Measurements from ENCODE around the gene TBX10.

- TF ChIP-seq CTCF (IDR thresholded peaks at IDR 0.05; ENCODE audit: insufficient read depth, low read length, poor library complexity, severe bottlenecking) (peak; percentile 94), EZH2phosphoT487 (conservative IDR thresholded peaks at IDR 0.05; ENCODE audit: low read length) (no peak)
These were observed 10.7 kb downstream of the TBX10 start for GRCh38 chr11:67628710-67629385.
